ENCODE results near the gene REV1. TPM values are rescaled to one million over a fixed set of nuclear protein-coding genes. Genes with fewer than 3 reads are reported as not detected.

REV1 gene
- total and polyA plus RNA-seq, 2 donors (not counting 3 experiments of a cell fraction or from before 2014, with no cell fraction given): 16.6 to 50.3 TPM

DNA sequence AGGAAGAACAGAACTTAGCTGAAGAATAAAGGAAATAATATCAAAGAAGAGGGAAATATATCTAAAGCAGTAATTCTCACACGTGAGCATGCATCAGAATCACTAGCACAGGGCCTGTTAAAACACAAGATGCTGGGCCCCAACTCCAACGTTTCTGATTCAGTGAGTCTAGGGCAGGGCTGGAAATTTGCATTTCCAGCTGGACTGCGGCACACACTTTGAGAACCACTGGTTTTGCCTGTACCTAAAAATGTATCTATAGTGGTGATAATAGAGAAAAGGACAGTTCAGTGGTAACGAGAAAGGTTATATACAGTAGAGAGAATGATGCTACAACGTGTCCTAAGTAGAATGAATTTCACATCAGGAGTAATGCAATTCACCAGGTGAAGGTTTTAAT lies 11.2 kb downstream of the REV1 start:
- Histone ChIP-seq H3K4me2 (ENCODE audit: insufficient read depth, low read length) (no peak overlapping the region), H3K9ac (replicated peaks; ENCODE audit: extremely low read depth, insufficient read depth, low read length) (no peak overlapping the region), H3K9me1 (replicated peaks; ENCODE audit: control insufficient read depth, extremely low read depth, insufficient read depth, low read length) (no peaks in the 10 kb centered on the region), H3K27me3 (ENCODE audit: control insufficient read depth in 2 of 2, insufficient read depth in 2 of 2, low read length in 2 of 2) (no peaks in the 10 kb centered on the region), H3K79me2 (ENCODE audit: control insufficient read depth, insufficient read depth, low read length) (peaks cover 89% of the 10 kb centered on the region), H3K4me3 (replicated peaks in 1 of 3; ENCODE audit: insufficient read depth in 1 of 3, low read depth in 1 of 3, low read length in 3 of 3) (no peak overlapping the region), H3K36me3 (ENCODE audit: control insufficient read depth in 2 of 2, extremely low read depth in 1 of 2, insufficient read depth in 2 of 2, low read length in 2 of 2) (peaks cover 0 to 3% of the 10 kb centered on the region in 2 experiments), H3K27ac (ENCODE audit: insufficient read depth, low read depth, low read length) (no peak overlapping the region), H3K9me3 (replicated peaks; ENCODE audit: control insufficient read depth, insufficient read depth, low read length) (no peaks in the 10 kb centered on the region), H4K20me1 (replicated peaks; ENCODE audit: control insufficient read depth, extremely low read depth, insufficient read depth, low read length) (peaks cover 2% of the 10 kb centered on the region), H2AFZ (ENCODE audit: low read depth, low read length) (no peak overlapping the region), H3K4me1 (ENCODE audit: control insufficient read depth, extremely low read depth, insufficient read depth, low read length) (peaks cover 26% of the 10 kb centered on the region)
- TF ChIP-seq GATA2 (IDR thresholded peaks at IDR 0.05; ENCODE audit: insufficient read depth, insufficient read length, low read depth, low read length) (no peak), POLR2A (IDR thresholded peaks at IDR 0.05; ENCODE audit: low read depth, low read length) (no peak), EZH2 (IDR thresholded peaks at IDR 0.05; ENCODE audit: borderline replicate concordance, low read depth, low read length, severe bottlenecking) (no peak), FOS (IDR thresholded peaks at IDR 0.05; ENCODE audit: borderline replicate concordance, insufficient read depth, low read length) (no peak)
- TF ChIP-seq, protein P1, sequence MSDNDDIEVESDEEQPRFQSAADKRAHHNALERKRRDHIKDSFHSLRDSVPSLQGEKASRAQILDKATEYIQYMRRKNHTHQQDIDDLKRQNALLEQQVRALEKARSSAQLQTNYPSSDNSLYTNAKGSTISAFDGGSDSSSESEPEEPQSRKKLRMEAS (IDR thresholded peaks at IDR 0.05; ENCODE audit: insufficient read depth, insufficient read length): no peak
- POLR2A ChIA-PET: no interaction called here
- intact Hi-C loops (cut with micrococcal nuclease): no loop called here
- dilution Hi-C loops (cut with MboI; ENCODE audit: extremely low pct_ligation_motif_present, low sequenced_read_pairs): no loop called here
- CTCF ChIA-PET: no interaction called here
- no peak for FAIRE-seq
- no peak for DNase-seq (ENCODE audit: low read depth, low spot score)
- no TSS peak for BruUV-seq (replicated peaks)

DNA sequence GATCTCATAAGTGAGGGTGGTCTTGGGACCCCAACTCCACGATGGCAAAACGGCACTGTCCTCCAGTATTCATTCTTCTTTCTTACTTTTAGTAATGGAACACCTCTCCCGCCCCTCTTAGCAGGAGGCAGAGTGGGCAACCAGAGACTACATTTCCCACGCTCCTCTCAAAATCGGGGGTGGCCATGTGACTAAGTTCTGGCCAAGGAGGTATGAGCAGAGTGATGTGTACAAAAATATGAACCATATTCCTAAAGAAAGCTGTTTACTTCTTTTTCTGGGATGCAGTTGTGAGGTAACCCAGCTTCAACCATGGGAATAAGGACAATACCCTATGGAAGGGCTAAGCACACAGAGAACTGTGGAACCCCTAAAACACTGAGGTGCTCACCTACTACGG lies 12.8 kb downstream of the REV1 start:
- Histone ChIP-seq H3K9ac (replicated peaks; ENCODE audit: extremely low read depth, insufficient read depth, low read length) (no peak overlapping the region), H3K4me2 (ENCODE audit: insufficient read depth, low read length) (no peak overlapping the region), H3K79me2 (ENCODE audit: control insufficient read depth, insufficient read depth, low read length) (peaks cover 88% of the 10 kb centered on the region), H3K9me3 (replicated peaks; ENCODE audit: control insufficient read depth, insufficient read depth, low read length) (no peaks in the 10 kb centered on the region), H3K4me3 (replicated peaks in 1 of 3; ENCODE audit: insufficient read depth in 1 of 3, low read depth in 1 of 3, low read length in 3 of 3) (no peak overlapping the region), H4K20me1 (replicated peaks; ENCODE audit: control insufficient read depth, extremely low read depth, insufficient read depth, low read length) (no peaks in the 10 kb centered on the region), H3K27ac (ENCODE audit: insufficient read depth, low read depth, low read length) (no peak overlapping the region), H2AFZ (ENCODE audit: low read depth, low read length) (no peak overlapping the region), H3K4me1 (ENCODE audit: control insufficient read depth, extremely low read depth, insufficient read depth, low read length) (peaks cover 28% of the 10 kb centered on the region), H3K9me1 (replicated peaks; ENCODE audit: control insufficient read depth, extremely low read depth, insufficient read depth, low read length) (no peaks in the 10 kb centered on the region), H3K36me3 (ENCODE audit: control insufficient read depth in 2 of 2, extremely low read depth in 1 of 2, insufficient read depth in 2 of 2, low read length in 2 of 2) (peaks cover 0 to 3% of the 10 kb centered on the region in 2 experiments), H3K27me3 (ENCODE audit: control insufficient read depth in 2 of 2, insufficient read depth in 2 of 2, low read length in 2 of 2) (no peaks in the 10 kb centered on the region)
- dilution Hi-C loops (cut with MboI; ENCODE audit: extremely low pct_ligation_motif_present, low sequenced_read_pairs): no loop called here
- POLR2A ChIA-PET: no interaction called here
- DNase-seq (ENCODE audit: low read depth, low spot score) (no peak), FAIRE-seq (no peak)
- BruUV-seq (replicated peaks): no TSS peak
- CTCF ChIA-PET: no interaction called here
- TF ChIP-seq FOS (IDR thresholded peaks at IDR 0.05; ENCODE audit: borderline replicate concordance, insufficient read depth, low read length) (no peak), POLR2AphosphoS5 (IDR thresholded peaks at IDR 0.05; ENCODE audit: insufficient read depth, low read depth, low read length) (no peak), GATA2 (IDR thresholded peaks at IDR 0.05; ENCODE audit: insufficient read depth, insufficient read length, low read depth, low read length) (no peak), EZH2 (IDR thresholded peaks at IDR 0.05; ENCODE audit: borderline replicate concordance, low read depth, low read length, severe bottlenecking) (no peak), POLR2A (IDR thresholded peaks at IDR 0.05; ENCODE audit: low read depth, low read length) (no peak), JUN (IDR thresholded peaks at IDR 0.05; ENCODE audit: borderline replicate concordance, insufficient read depth, insufficient read length, low read depth) (no peak), MYC (IDR thresholded peaks at IDR 0.05; ENCODE audit: low read depth, low read length) (no peak)
- TF ChIP-seq, protein P1 (IDR thresholded peaks at IDR 0.05; ENCODE audit: insufficient read depth, insufficient read length): no peak
- TF ChIP-seq, protein P2, sequence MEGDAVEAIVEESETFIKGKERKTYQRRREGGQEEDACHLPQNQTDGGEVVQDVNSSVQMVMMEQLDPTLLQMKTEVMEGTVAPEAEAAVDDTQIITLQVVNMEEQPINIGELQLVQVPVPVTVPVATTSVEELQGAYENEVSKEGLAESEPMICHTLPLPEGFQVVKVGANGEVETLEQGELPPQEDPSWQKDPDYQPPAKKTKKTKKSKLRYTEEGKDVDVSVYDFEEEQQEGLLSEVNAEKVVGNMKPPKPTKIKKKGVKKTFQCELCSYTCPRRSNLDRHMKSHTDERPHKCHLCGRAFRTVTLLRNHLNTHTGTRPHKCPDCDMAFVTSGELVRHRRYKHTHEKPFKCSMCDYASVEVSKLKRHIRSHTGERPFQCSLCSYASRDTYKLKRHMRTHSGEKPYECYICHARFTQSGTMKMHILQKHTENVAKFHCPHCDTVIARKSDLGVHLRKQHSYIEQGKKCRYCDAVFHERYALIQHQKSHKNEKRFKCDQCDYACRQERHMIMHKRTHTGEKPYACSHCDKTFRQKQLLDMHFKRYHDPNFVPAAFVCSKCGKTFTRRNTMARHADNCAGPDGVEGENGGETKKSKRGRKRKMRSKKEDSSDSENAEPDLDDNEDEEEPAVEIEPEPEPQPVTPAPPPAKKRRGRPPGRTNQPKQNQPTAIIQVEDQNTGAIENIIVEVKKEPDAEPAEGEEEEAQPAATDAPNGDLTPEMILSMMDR (IDR thresholded peaks at IDR 0.05; ENCODE audit: extremely low read depth in 1 of 2, insufficient read depth in 1 of 2, low read depth in 1 of 2, low read length in 2 of 2): no peak
- intact Hi-C loops (cut with micrococcal nuclease): no loop called here
